B cell (primary cell): ENCODE data around the gene SEC31B.

ENCODE experiments used
- CTCF ChIP-seq: fragments of 200-600 bp; IDR thresholded peaks from one replicate; pipeline ENCODE4 v1.8.0; 2022; ENCODE audit warnings: antibody characterized with exemption, mild to moderate bottlenecking
- EZH2 ChIP-seq: IDR thresholded peaks from 2 replicates; pipeline ENCODE4 v1.6.1; 2012; ENCODE audit warnings: borderline replicate concordance, low read depth, mild to moderate bottlenecking, moderate library complexity, low read length; ENCODE audit not compliant: insufficient read depth, poor library complexity, severe bottlenecking

GRCh38 chr10:100502926-100503494, 16.7 kb downstream of the SEC31B start:
- TF ChIP-seq CTCF (no peak), EZH2 (no peak)
